CD4-positive, alpha-beta T cell (primary cell): Measurements from ENCODE around the gene TMEM87B. TPM values are rescaled to one million over a fixed set of nuclear protein-coding genes. Genes with fewer than 3 reads are reported as not detected.

Source experiments
- ATAC-seq: fragments of 200-7000 bp; cut with Tn5 transposase; one replicate; pipeline ENCODE4 v1.10.0; 2022; ENCODE audit warnings: mild to moderate bottlenecking; ENCODE audit not compliant: poor library complexity
- CTCF ChIA-PET: fragments of 350-600 bp; sonication (Branson Sonifier 250); formaldehyde crosslinking; loops from one replicate; lab custom pipeline; 2021; ENCODE audit warnings: antibody characterized with exemption, inconsistent platforms; lab: Charles Lee
- POLR2A ChIA-PET: fragments of 350-600 bp; sonication (Branson Sonifier 250); formaldehyde crosslinking; loops from one replicate; lab custom pipeline; 2021; ENCODE audit warnings: antibody characterized with exemption, inconsistent platforms; lab: Charles Lee
- DNase-seq, 14 experiments: peaks; one replicate each; pipeline ENCODE4 v3.0.0-alpha.2; 2013 to 2020; ENCODE audit warnings: mixed read lengths in 2 of 14
- H3K27ac ChIP-seq, 2 donors: one replicate each; pipeline versions ENCODE4 v1.5.1 to v1.7.0; 2013; ENCODE audit warnings: low read length in 2 of 2, low read depth in 1 of 2, mild to moderate bottlenecking in 1 of 2
- H3K27me3 ChIP-seq, 2 experiments: 1 replicate in 1 of 2; 2 replicates in 1 of 2; pipeline versions ENCODE4 v1.6.1 to v1.7.0; 2013; ENCODE audit warnings: low read length in 2 of 2, control low read depth in 1 of 2, mild to moderate bottlenecking in 1 of 2, moderate library complexity in 1 of 2; ENCODE audit not compliant: insufficient read depth in 2 of 2, control insufficient read depth in 1 of 2
- H3K36me3 ChIP-seq: one replicate; pipeline ENCODE4 v1.6.1; 2013; ENCODE audit warnings: low read length, control low read depth; ENCODE audit not compliant: insufficient read depth
- H3K4me1 ChIP-seq: one replicate; pipeline ENCODE4 v1.6.1; 2013; ENCODE audit warnings: low read length, control low read depth; ENCODE audit not compliant: insufficient read depth
- H3K4me3 ChIP-seq: one replicate; pipeline ENCODE4 v1.5.1; 2013; ENCODE audit warnings: mild to moderate bottlenecking, low read length, moderate library complexity
- H3K9me3 ChIP-seq, 2 experiments: 1 replicate in 1 of 2; 2 replicates in 1 of 2; pipeline versions ENCODE4 v1.6.1 to v1.7.0; 2013; ENCODE audit warnings: low read length in 2 of 2, mild to moderate bottlenecking in 2 of 2, control low read depth in 1 of 2, moderate library complexity in 1 of 2; ENCODE audit not compliant: control insufficient read depth in 1 of 2, insufficient read depth in 1 of 2
- H3K27ac Mint-ChIP-seq: one replicate; pipeline ENCODE4 v1.8.0; 2020; ENCODE audit warnings: mixed read lengths
- H3K27me3 Mint-ChIP-seq: one replicate; pipeline ENCODE4 v1.8.0; 2021; ENCODE audit warnings: mixed read lengths
- H3K36me3 Mint-ChIP-seq: one replicate; pipeline ENCODE4 v1.8.0; 2021; ENCODE audit warnings: low read depth, mixed read lengths
- H3K4me1 Mint-ChIP-seq: one replicate; pipeline ENCODE4 v1.8.0; 2021; ENCODE audit warnings: low read depth, mixed read lengths
- H3K4me3 Mint-ChIP-seq: one replicate; pipeline ENCODE4 v1.8.0; 2020; ENCODE audit warnings: mild to moderate bottlenecking, mixed read lengths
- H3K9me3 Mint-ChIP-seq: one replicate; pipeline ENCODE4 v1.8.0; 2020; ENCODE audit warnings: mixed read lengths
- CTCF ChIP-seq: fragments of 200-600 bp; IDR thresholded peaks from one replicate; pipeline ENCODE4 v1.8.0; 2022; ENCODE audit warnings: antibody characterized with exemption, mild to moderate bottlenecking
- intact Hi-C, 2 experiments: fragments of 100-400 bp; cut with DNase I in 1 of 2; cut with micrococcal nuclease in 1 of 2; formaldehyde crosslinking; loops; one replicate each; pipeline versions ENCODE4 v1.15.1 to v1.9.0; 2023 to 2025; cut with DNase I, micrococcal nuclease
- total RNA-seq, 174 experiments: library from RNA in 2 of 174; stranded (reverse) in 2 of 174; gene quantifications; one replicate each; pipeline ENCODE4 v1.2.3 and lab custom pipeline; 2021 to 2026

The TMEM87B gene
- total RNA-seq, 2 experiments from 2014 or later, result 8.9 to 12.1 TPM

- Histone ChIP-seq H3K4me1 (peaks cover 33% of the 10 kb centered on the region), H3K9me3 (no peaks in the 10 kb centered on the region), H3K27me3 (no peaks in the 10 kb centered on the region), H3K4me3 (peak overlapping the region; percentile 47), H3K27ac (peak overlapping the region; percentile 48 to 60), H3K36me3 (no peaks in the 10 kb centered on the region)
- Mint-ChIP-seq H3K27ac (peak overlapping the region; percentile 89), H3K27me3 (no peaks in the 10 kb centered on the region), H3K4me3 (peak overlapping the region; percentile 83), H3K9me3 (no peaks in the 10 kb centered on the region), H3K36me3 (no peaks in the 10 kb centered on the region), H3K4me1 (peaks cover 31% of the 10 kb centered on the region)
- DNase-seq (peak in 10 of 14 experiments; percentile 9 to 65 (median 48)), ATAC-seq (peak; percentile 19)
- CTCF ChIA-PET, result interaction anchor here (1.1 to 1.2 kb wide), 2 partner anchors 26 to 34 kb away, joined by 3 to 5 read pairs; no protein-coding TSS in a partner anchor
- no peak for TF ChIP-seq CTCF
- POLR2A ChIA-PET, result interaction anchor here (0.7 to 2.8 kb wide), 7 partner anchors 27 to 99 kb away, joined by 3 to 30 read pairs (median 4); partner anchors contain the start of gene ZC3H8
- intact Hi-C loops, result loop anchor here in 1 of 2 experiments (1.0 to 5.0 kb wide), 2 partner anchors 33 kb away; no protein-coding TSS in a partner anchor
Measured at GRCh38 chr2:112155331-112156151, 100.5 kb downstream of the TMEM87B start.

- no peaks in the 10 kb centered on the region for H3K27me3 ChIP-seq
- Mint-ChIP-seq H3K27ac (peak overlapping the region; percentile 89), H3K4me1 (peaks cover 31% of the 10 kb centered on the region), H3K36me3 (no peaks in the 10 kb centered on the region), H3K27me3 (no peaks in the 10 kb centered on the region), H3K9me3 (no peaks in the 10 kb centered on the region), H3K4me3 (peak overlapping the region; percentile 83)
- intact Hi-C loops, result loop anchor here in 1 of 2 experiments (5.0 kb wide), 1 partner anchor 34 kb away; no protein-coding TSS in a partner anchor
- H3K4me3 ChIP-seq, result peak overlapping the region; percentile 47
- POLR2A ChIA-PET, result interaction anchor here (1.0 to 2.8 kb wide), 6 partner anchors 26 to 98 kb away, joined by 3 to 30 read pairs (median 5); partner anchors contain the start of gene ZC3H8
- no peaks in the 10 kb centered on the region for H3K36me3 ChIP-seq
- DNase-seq, result peak in 9 of 14 experiments; percentile 11 to 65 (median 44)
- H3K27ac ChIP-seq, result peak overlapping the region; percentile 46 to 60
- H3K9me3 ChIP-seq, result no peaks in the 10 kb centered on the region
- ATAC-seq, result no peak
- no peak for TF ChIP-seq CTCF
- CTCF ChIA-PET, result interaction anchor here (0.7 to 1.2 kb wide), 3 partner anchors 25 to 35 kb away, joined by 3 to 5 read pairs (median 3); no protein-coding TSS in a partner anchor
- peaks cover 33% of the 10 kb centered on the region for H3K4me1 ChIP-seq
Measured at GRCh38 chr2:112156152-112156986, 101.3 kb downstream of the TMEM87B start.

- CTCF ChIA-PET, result no interaction called here
- H3K36me3 Mint-ChIP-seq, result no peaks in the 10 kb centered on the region
- DNase-seq, result peak in 2 of 14 experiments; percentile 5 to 10
- Histone ChIP-seq H3K27me3 (no peaks in the 10 kb centered on the region), H3K27ac (no peak overlapping the region), H3K4me3 (no peak overlapping the region), H3K9me3 (no peaks in the 10 kb centered on the region), H3K36me3 (no peaks in the 10 kb centered on the region), H3K4me1 (peaks cover 33% of the 10 kb centered on the region)
- peaks cover 31% of the 10 kb centered on the region for H3K4me1 Mint-ChIP-seq
- H3K9me3 Mint-ChIP-seq, result no peaks in the 10 kb centered on the region
- no peak for ATAC-seq
- H3K4me3 Mint-ChIP-seq, result peak overlapping the region; percentile 45
- H3K27ac Mint-ChIP-seq, result peak overlapping the region; percentile 67
- intact Hi-C loops, result loop anchor here in 1 of 2 experiments (5.0 kb wide), 1 partner anchor 35 kb away; no protein-coding TSS in a partner anchor
- no peaks in the 10 kb centered on the region for H3K27me3 Mint-ChIP-seq
- no peak for TF ChIP-seq CTCF
- POLR2A ChIA-PET, result no interaction called here
Measured at GRCh38 chr2:112157472-112157871, 102.4 kb downstream of the TMEM87B start.
